A549 (cell line): ENCODE measurements around the gene CCDC170.

Experiments used
- CTCF ChIP-seq: fragments of >200 bp; sonication (Bioruptor Twin); formaldehyde crosslinking; IDR thresholded peaks from 3 replicates; pipeline ENCODE4 v1.5.1; 2016
- JUN ChIP-seq, 2 experiments: fragments of >200 bp; sonication (Bioruptor Twin); formaldehyde crosslinking; IDR thresholded peaks; 2 replicates in 1 of 2; 3 replicates in 1 of 2; pipeline ENCODE4 v1.6.1; 2016 to 2017
- KDM1A ChIP-seq: fragments of 200-600 bp; sonication (generic); IDR thresholded peaks from 2 replicates; pipeline ENCODE4 v1.6.1; 2016; ENCODE audit warnings: low read depth, mild to moderate bottlenecking
- KDM5A ChIP-seq: fragments of 200-600 bp; sonication (generic); IDR thresholded peaks from 2 replicates; pipeline ENCODE4 v1.6.1; 2016; ENCODE audit warnings: antibody characterized with exemption, mild to moderate bottlenecking
- MAZ ChIP-seq: fragments of 150-350 bp; IDR thresholded peaks from 2 replicates; pipeline ENCODE4 v1.6.1; 2014; ENCODE audit warnings: antibody characterized with exemption, low read depth, low read length, borderline replicate concordance
- MYC ChIP-seq: IDR thresholded peaks from 2 replicates; pipeline ENCODE4 v1.6.1; 2012; ENCODE audit warnings: mild to moderate bottlenecking, inconsistent platforms, low read length, improper control_type of control experiment, borderline replicate concordance
- NR3C1 ChIP-seq: fragments of >200 bp; sonication (Bioruptor Twin); formaldehyde crosslinking; IDR thresholded peaks from 3 replicates; pipeline ENCODE4 v1.6.1; 2017
- POLR2A ChIP-seq: IDR thresholded peaks from 2 replicates; pipeline ENCODE4 v1.6.1; 2012; ENCODE audit warnings: mild to moderate bottlenecking, low read length
- RARB ChIP-seq: fragments of 250-450 bp; sonication (Bioruptor Pico); IDR thresholded peaks from 2 replicates; pipeline ENCODE4 v1.8.0; 2021; ENCODE audit warnings: mild to moderate bottlenecking, moderate library complexity
- REST ChIP-seq: fragments of 200-600 bp; sonication (generic); IDR thresholded peaks from 2 replicates; pipeline ENCODE4 v1.6.1; 2016; ENCODE audit warnings: antibody characterized with exemption, mild to moderate bottlenecking, moderate library complexity
- RFX5 ChIP-seq: fragments of 450-650 bp; IDR thresholded peaks from 2 replicates; pipeline ENCODE4 v1.7.1; 2014; ENCODE audit warnings: antibody characterized with exemption, mild to moderate bottlenecking, moderate library complexity
- TP53 ChIP-seq: fragments of 250-450 bp; sonication (Bioruptor Pico); IDR thresholded peaks from 2 replicates; pipeline ENCODE4 v1.5.0; 2021; ENCODE audit warnings: mild to moderate bottlenecking, moderate library complexity
- USF2 ChIP-seq: fragments of 450-650 bp; IDR thresholded peaks from 2 replicates; pipeline ENCODE4 v1.6.1; 2014; ENCODE audit warnings: antibody characterized with exemption

GRCh38 chr6:151537556-151537955, 43.7 kb downstream of the CCDC170 start:
- TF ChIP-seq POLR2A = no peak
- no peak for TF ChIP-seq CTCF
- no peak for TF ChIP-seq NR3C1
- TF ChIP-seq MYC = no peak
- TF ChIP-seq TP53 (CRISPR knock-in tag) = no peak
- TF ChIP-seq MAZ = no peak
- no peak for TF ChIP-seq JUN (IDR thresholded peaks at IDR 0.05)
- TF ChIP-seq USF2 = no peak
- no peak for TF ChIP-seq RFX5
- no peak for TF ChIP-seq REST
- TF ChIP-seq KDM1A = no peak
- no peak for TF ChIP-seq KDM5A
- no peak for TF ChIP-seq RARB (CRISPR knock-in tag)
